ENCODE data around the gene BCL11A.

The BCL11A gene

GRCh38 chr2:60481257-60481656, 72.2 kb downstream of the BCL11A start:
- no peak for ATAC-seq

- ATAC-seq, result no peak
Observed at GRCh38 chr2:60480089-60480773, 73.2 kb downstream of the BCL11A start.

- ATAC-seq, result no peak
Observed at GRCh38 chr2:60479226-60480088, 74.0 kb downstream of the BCL11A start.

GRCh38 chr2:60478660-60479059, 74.8 kb downstream of the BCL11A start:
- no peak for ATAC-seq

- no peak for ATAC-seq
Observed at GRCh38 chr2:60476206-60476954, 77.1 kb downstream of the BCL11A start.

- ATAC-seq, result no peak
Observed at GRCh38 chr2:60475123-60475830, 78.2 kb downstream of the BCL11A start.

GRCh38 chr2:60474301-60474700, 79.2 kb downstream of the BCL11A start:
- no peak for ATAC-seq

- no peak for ATAC-seq
Observed at GRCh38 chr2:60473546-60473945, 79.9 kb downstream of the BCL11A start.

GRCh38 chr2:60472663-60473289, 80.7 kb downstream of the BCL11A start:
- ATAC-seq, result no peak

GRCh38 chr2:60472041-60472440, 81.4 kb downstream of the BCL11A start:
- ATAC-seq, result no peak

- no peak for ATAC-seq
Observed at GRCh38 chr2:60470340-60470739, 83.1 kb downstream of the BCL11A start.

- no peak for ATAC-seq
Observed at GRCh38 chr2:60469536-60470317, 83.7 kb downstream of the BCL11A start.

- no peak for ATAC-seq
Observed at GRCh38 chr2:60468382-60469085, 84.9 kb downstream of the BCL11A start.

GRCh38 chr2:60466161-60466702, 87.2 kb downstream of the BCL11A start:
- no peak for ATAC-seq

GRCh38 chr2:60465736-60466135, 87.7 kb downstream of the BCL11A start:
- ATAC-seq, result no peak

GRCh38 chr2:60463249-60463648, 90.2 kb downstream of the BCL11A start:
- no peak for ATAC-seq

- no peak for ATAC-seq
Observed at GRCh38 chr2:60461421-60462108, 91.9 kb downstream of the BCL11A start.

- ATAC-seq, result no peak
Observed at GRCh38 chr2:60460577-60461420, 92.7 kb downstream of the BCL11A start.

- ATAC-seq, result no peak
Observed at GRCh38 chr2:60459851-60460250, 93.6 kb downstream of the BCL11A start.
